ENCODE results near the gene LIN9.
"Not testable (repeated sequence)": the region's sequence is repeated elsewhere in the genome, so short reads cannot be mapped to it uniquely, and the experiment has no call there.

Gene LIN9

GRCh38 chr1:226268421-226269124 is 40.4 kb downstream of the LIN9 start:
- no peak for DNase-seq

GRCh38 chr1:226261818-226262217 is 47.1 kb downstream of the LIN9 start:
- DNase-seq, result no peak

- DNase-seq, result no peak
Measured at GRCh38 chr1:226255380-226255779, 53.6 kb downstream of the LIN9 start.

GRCh38 chr1:226253933-226254332 is 55.0 kb downstream of the LIN9 start:
- no peak for DNase-seq

GRCh38 chr1:226252841-226253240 is 56.1 kb downstream of the LIN9 start:
- not testable (repeated sequence) for DNase-seq

GRCh38 chr1:226250511-226250910 is 58.5 kb downstream of the LIN9 start:
- DNase-seq, result no peak

GRCh38 chr1:226248796-226249195 is 60.2 kb downstream of the LIN9 start:
- DNase-seq, result no peak

- DNase-seq, result no peak
Measured at GRCh38 chr1:226248091-226248490, 60.9 kb downstream of the LIN9 start.

GRCh38 chr1:226239421-226239820 is 69.5 kb downstream of the LIN9 start:
- DNase-seq, result no peak

GRCh38 chr1:226236826-226237225 is 72.1 kb downstream of the LIN9 start:
- DNase-seq, result no peak

GRCh38 chr1:226233806-226234205 is 75.2 kb downstream of the LIN9 start:
- DNase-seq, result no peak

GRCh38 chr1:226233293-226233692 is 75.7 kb downstream of the LIN9 start:
- no peak for DNase-seq

GRCh38 chr1:226226601-226227000 is 82.4 kb downstream of the LIN9 start:
- no peak for DNase-seq

- DNase-seq, result no peak
Measured at GRCh38 chr1:226223786-226224244, 85.1 kb downstream of the LIN9 start.

- no peak for DNase-seq
Measured at GRCh38 chr1:226223157-226223785, 85.7 kb downstream of the LIN9 start, which contains the start of gene MIXL1. MIXL1 (plus strand) TSS chr1:226223664; CDS start chr1:226223682, 18 bp downstream.

- no peak for DNase-seq
Measured at GRCh38 chr1:226222686-226223085, 86.3 kb downstream of the LIN9 start.

GRCh38 chr1:226220473-226221189 is 88.3 kb downstream of the LIN9 start:
- no peak for DNase-seq

- no peak for DNase-seq
Measured at GRCh38 chr1:226217273-226217672, 91.7 kb downstream of the LIN9 start.

GRCh38 chr1:226216056-226216455 is 92.9 kb downstream of the LIN9 start:
- no peak for DNase-seq

- DNase-seq, result no peak
Measured at GRCh38 chr1:226215239-226215638, 93.7 kb downstream of the LIN9 start.

- no peak for DNase-seq
Measured at GRCh38 chr1:226212545-226212944, 96.4 kb downstream of the LIN9 start.

GRCh38 chr1:226211181-226211821 is 97.7 kb downstream of the LIN9 start:
- DNase-seq, result no peak

GRCh38 chr1:226210571-226211176 is 98.3 kb downstream of the LIN9 start:
- no peak for DNase-seq
